ENCODE data around the gene GRXCR2.
"Not testable (repeated sequence)": the region's sequence is repeated elsewhere in the genome, so short reads cannot be mapped to it uniquely, and the experiment has no call there.

The GRXCR2 gene

GRCh38 chr5:145869753-145870152, 3.1 kb downstream of the GRXCR2 start:
- TF ChIP-seq ISL1 (CRISPR knock-in tag; IDR thresholded peaks at IDR 0.05) (no peak), TCF4 (CRISPR knock-in tag; IDR thresholded peaks at IDR 0.05; ENCODE audit: borderline replicate concordance) (no peak), ZC3H10 (CRISPR knock-in tag; IDR thresholded peaks at IDR 0.05) (no peak), SNAI2 (CRISPR knock-in tag; IDR thresholded peaks at IDR 0.05) (no peak), ZNF8 (CRISPR knock-in tag; IDR thresholded peaks at IDR 0.05) (no peak), GLIS3 (CRISPR knock-in tag; IDR thresholded peaks at IDR 0.05) (no peak), ZFP30 (CRISPR knock-in tag; IDR thresholded peaks at IDR 0.05) (no peak), POU6F1 (CRISPR knock-in tag; IDR thresholded peaks at IDR 0.05; ENCODE audit: borderline replicate concordance, low read depth) (no peak), ARNTL (CRISPR knock-in tag; IDR thresholded peaks at IDR 0.05; ENCODE audit: borderline replicate concordance, low read depth) (no peak), ZNF70 (CRISPR knock-in tag; IDR thresholded peaks at IDR 0.05) (no peak), BACH2 (CRISPR knock-in tag; IDR thresholded peaks at IDR 0.05; ENCODE audit: borderline replicate concordance) (no peak)
- TF ChIP-seq, protein P1, sequence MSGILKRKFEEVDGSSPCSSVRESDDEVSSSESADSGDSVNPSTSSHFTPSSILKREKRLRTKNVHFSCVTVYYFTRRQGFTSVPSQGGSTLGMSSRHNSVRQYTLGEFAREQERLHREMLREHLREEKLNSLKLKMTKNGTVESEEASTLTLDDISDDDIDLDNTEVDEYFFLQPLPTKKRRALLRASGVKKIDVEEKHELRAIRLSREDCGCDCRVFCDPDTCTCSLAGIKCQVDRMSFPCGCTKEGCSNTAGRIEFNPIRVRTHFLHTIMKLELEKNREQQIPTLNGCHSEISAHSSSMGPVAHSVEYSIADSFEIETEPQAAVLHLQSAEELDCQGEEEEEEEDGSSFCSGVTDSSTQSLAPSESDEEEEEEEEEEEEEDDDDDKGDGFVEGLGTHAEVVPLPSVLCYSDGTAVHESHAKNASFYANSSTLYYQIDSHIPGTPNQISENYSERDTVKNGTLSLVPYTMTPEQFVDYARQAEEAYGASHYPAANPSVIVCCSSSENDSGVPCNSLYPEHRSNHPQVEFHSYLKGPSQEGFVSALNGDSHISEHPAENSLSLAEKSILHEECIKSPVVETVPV (CRISPR knock-in tag; IDR thresholded peaks at IDR 0.05), result no peak
- no peak for ATAC-seq

- no peak for ATAC-seq
- TF ChIP-seq ZC3H10 (CRISPR knock-in tag; IDR thresholded peaks at IDR 0.05) (no peak), ISL1 (CRISPR knock-in tag; IDR thresholded peaks at IDR 0.05) (no peak), PPARA (CRISPR knock-in tag; IDR thresholded peaks at IDR 0.05; ENCODE audit: borderline replicate concordance) (no peak), ZFP30 (CRISPR knock-in tag; IDR thresholded peaks at IDR 0.05) (no peak), ZNF8 (CRISPR knock-in tag; IDR thresholded peaks at IDR 0.05) (no peak), CREB5 (CRISPR knock-in tag; IDR thresholded peaks at IDR 0.05; ENCODE audit: low read depth) (no peak), BACH2 (CRISPR knock-in tag; IDR thresholded peaks at IDR 0.05; ENCODE audit: borderline replicate concordance) (no peak), ARNTL (CRISPR knock-in tag; IDR thresholded peaks at IDR 0.05; ENCODE audit: borderline replicate concordance, low read depth) (no peak), OSR1 (CRISPR knock-in tag; IDR thresholded peaks at IDR 0.05) (no peak), ZNF565 (CRISPR knock-in tag; conservative IDR thresholded peaks at IDR 0.05; ENCODE audit: low read depth) (no peak), GLIS3 (CRISPR knock-in tag; IDR thresholded peaks at IDR 0.05) (no peak), CSDC2 (CRISPR knock-in tag; IDR thresholded peaks at IDR 0.05) (no peak), ZNF70 (CRISPR knock-in tag; IDR thresholded peaks at IDR 0.05) (no peak), SNAI2 (CRISPR knock-in tag; IDR thresholded peaks at IDR 0.05) (no peak), RARB (CRISPR knock-in tag; IDR thresholded peaks at IDR 0.05) (no peak), ESRRG (CRISPR knock-in tag; IDR thresholded peaks at IDR 0.05) (no peak)
- TF ChIP-seq, protein P2, sequence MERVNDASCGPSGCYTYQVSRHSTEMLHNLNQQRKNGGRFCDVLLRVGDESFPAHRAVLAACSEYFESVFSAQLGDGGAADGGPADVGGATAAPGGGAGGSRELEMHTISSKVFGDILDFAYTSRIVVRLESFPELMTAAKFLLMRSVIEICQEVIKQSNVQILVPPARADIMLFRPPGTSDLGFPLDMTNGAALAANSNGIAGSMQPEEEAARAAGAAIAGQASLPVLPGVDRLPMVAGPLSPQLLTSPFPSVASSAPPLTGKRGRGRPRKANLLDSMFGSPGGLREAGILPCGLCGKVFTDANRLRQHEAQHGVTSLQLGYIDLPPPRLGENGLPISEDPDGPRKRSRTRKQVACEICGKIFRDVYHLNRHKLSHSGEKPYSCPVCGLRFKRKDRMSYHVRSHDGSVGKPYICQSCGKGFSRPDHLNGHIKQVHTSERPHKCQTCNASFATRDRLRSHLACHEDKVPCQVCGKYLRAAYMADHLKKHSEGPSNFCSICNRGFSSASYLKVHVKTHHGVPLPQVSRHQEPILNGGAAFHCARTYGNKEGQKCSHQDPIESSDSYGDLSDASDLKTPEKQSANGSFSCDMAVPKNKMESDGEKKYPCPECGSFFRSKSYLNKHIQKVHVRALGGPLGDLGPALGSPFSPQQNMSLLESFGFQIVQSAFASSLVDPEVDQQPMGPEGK (CRISPR knock-in tag; IDR thresholded peaks at IDR 0.05; ENCODE audit: borderline replicate concordance), result no peak
- TF ChIP-seq, protein P1 (CRISPR knock-in tag; IDR thresholded peaks at IDR 0.05), result no peak
- TF ChIP-seq, protein P3, sequence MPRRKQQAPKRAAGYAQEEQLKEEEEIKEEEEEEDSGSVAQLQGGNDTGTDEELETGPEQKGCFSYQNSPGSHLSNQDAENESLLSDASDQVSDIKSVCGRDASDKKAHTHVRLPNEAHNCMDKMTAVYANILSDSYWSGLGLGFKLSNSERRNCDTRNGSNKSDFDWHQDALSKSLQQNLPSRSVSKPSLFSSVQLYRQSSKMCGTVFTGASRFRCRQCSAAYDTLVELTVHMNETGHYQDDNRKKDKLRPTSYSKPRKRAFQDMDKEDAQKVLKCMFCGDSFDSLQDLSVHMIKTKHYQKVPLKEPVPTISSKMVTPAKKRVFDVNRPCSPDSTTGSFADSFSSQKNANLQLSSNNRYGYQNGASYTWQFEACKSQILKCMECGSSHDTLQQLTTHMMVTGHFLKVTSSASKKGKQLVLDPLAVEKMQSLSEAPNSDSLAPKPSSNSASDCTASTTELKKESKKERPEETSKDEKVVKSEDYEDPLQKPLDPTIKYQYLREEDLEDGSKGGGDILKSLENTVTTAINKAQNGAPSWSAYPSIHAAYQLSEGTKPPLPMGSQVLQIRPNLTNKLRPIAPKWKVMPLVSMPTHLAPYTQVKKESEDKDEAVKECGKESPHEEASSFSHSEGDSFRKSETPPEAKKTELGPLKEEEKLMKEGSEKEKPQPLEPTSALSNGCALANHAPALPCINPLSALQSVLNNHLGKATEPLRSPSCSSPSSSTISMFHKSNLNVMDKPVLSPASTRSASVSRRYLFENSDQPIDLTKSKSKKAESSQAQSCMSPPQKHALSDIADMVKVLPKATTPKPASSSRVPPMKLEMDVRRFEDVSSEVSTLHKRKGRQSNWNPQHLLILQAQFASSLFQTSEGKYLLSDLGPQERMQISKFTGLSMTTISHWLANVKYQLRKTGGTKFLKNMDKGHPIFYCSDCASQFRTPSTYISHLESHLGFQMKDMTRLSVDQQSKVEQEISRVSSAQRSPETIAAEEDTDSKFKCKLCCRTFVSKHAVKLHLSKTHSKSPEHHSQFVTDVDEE (CRISPR knock-in tag; IDR thresholded peaks at IDR 0.05), result no peak
Measured at GRCh38 chr5:145867806-145868205, 5.0 kb downstream of the GRXCR2 start.

DNA sequence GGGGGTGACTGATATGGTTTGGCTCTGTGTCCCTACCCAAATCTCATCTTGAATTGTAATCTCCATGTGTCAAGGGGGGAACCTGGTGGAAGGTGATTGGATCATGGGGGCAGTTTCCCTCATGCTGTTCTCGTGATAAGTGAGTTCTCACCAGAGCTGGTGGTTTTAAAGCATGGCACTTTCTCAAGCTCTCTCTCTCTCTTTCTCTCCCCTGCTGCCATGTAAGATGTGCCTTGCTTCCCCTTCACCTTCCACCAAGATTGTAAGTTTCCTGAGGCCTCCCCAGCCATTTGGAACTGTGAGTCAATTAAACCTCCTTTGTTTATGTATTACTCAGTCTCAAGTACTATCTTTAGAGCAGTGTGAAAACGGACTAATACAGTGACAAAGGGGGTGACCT, 8.4 kb downstream of the GRXCR2 start:
- ATAC-seq, result not testable (repeated sequence)

Data from SK-N-SH treated with all-trans-retinoic acid at 6 μM for 48 hours (cell line).